HG02840 (cell line): ENCODE data around the gene RNF215.
"Not testable (repeated sequence)": the region's sequence is repeated elsewhere in the genome, so short reads cannot be mapped to it uniquely, and the experiment has no call there.

Experiments
- ATAC-seq: cut with Tn5 transposase; IDR thresholded peaks from one replicate; pipeline ENCODE4 v1.9.1; 2021; ENCODE audit warnings: mild to moderate bottlenecking, moderate library complexity, moderate number of reproducible peaks; ENCODE audit not compliant: unreplicated experiment, low FRiP score

RNF215 gene

GRCh38 chr22:30421695-30422480 lies 34.7 kb upstream of the RNF215 start:
- ATAC-seq, result no peak

GRCh38 chr22:30420347-30421125 lies 33.3 kb upstream of the RNF215 start:
- no peak for ATAC-seq

DNA sequence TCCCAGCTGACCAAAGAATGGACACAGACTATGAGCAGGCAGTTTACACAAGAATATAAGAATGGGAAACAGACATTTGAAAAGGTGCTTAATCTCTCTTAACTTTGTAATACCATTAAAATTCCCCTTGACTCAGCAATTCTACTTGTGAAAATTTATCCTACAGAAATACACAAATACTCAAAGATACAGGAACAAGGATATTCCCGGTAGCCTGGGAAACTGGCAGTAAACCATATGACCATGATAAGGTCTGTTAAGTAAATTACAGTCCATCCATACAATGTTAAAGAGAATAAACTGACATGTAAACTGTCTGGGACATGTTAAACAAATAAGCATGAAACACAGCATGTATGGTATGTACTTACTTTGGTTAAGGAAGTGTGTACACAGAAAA lies 29.6 kb upstream of the RNF215 start:
- ATAC-seq, result no peak

DNA sequence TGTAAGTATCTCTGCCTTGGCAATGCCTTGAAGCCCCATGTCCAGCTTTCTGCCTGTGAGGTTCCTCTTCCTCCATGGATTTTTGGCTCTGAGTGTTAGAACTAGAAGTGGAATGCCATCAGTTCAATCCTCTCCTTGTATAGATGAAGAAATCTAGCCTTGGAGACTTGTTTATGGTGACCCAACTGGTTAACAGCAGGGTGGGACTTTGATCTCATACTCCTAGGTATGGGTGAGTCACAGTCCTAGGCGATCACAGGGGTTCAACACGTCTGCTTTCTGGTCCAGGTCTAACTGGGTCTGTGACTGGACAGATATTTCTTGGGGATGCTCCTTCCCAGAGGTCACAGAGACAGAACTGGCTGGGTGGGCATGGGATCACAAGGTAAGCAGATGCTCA lies 29.2 kb upstream of the RNF215 start:
- no peak for ATAC-seq

- ATAC-seq, result no peak
Observed at GRCh38 chr22:30414525-30415047, 27.4 kb upstream of the RNF215 start.

DNA sequence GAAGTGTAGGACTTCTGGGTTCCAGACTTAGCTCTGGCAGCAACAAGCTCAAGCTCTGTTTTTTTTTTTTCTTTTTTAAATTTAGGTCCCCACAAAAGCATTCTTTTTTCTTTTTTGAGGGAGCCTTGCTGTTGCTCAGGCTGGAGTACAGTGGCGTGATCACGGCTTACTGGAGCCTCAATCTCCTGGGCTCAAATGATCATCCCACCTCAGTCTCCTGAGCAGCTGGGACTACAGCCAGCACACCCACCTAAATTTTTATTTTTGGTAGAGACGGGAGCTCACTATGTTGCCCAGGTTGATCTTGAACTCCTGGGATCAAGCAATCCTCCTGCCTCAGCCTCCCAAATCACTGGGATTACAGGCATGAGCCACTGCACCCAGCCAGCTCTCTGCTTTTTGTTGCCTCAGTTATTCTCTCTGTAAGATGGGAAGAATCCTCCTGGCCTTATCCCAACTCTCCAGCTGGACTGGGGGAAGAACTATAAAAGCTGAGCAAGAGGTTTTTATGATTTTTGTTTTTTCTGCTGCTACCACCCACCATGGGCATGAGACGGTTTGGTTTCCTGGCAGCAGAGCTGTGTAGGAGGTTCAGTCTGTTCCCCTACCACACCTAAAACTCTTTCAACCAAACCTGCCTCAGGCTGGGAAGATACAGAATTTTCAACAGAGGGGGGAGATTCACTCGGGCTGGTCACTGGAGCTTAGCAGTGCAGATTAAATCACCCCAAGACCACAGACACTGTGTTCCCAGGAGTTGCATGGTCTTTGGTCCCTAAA lies 26.7 kb upstream of the RNF215 start:
- no peak for ATAC-seq

DNA sequence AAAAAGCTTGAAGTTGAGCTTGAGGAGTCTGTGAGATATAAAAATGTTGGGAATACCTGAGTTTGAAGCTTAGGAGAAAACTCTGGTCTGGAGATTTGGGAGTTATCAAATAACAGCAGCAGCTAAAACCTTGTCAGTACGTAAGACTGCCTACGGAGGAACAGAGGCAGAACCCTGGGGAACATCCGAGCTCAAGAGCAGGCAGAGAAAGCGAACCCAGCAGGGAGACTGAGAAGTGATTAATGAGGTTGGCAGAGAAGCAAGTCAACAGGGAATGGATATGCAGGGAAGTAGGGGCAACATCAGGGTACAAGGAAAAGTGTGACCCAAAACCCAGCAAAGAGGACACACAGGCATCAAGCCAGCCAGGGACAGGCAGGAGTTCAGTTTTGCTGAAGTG lies 25.8 kb upstream of the RNF215 start:
- ATAC-seq, result no peak

DNA sequence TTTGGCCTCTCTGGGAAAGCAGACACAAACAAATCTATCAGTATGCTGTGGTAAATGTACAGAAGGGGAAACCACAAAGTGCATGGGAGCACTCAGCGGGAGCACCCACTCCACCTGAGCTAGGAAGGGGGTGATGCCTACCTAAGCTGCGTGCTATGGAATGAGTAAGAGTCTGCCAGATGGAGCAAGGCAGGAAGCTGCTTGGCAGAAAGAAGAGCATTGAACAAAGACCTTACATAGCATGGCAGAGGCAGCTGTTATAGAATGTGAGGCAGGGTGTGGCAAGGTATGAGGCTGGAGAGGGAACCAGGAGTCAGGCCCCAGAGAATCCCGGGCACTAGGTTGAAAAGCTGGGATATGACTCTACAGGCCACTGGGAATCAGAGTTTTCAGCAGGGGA lies 24.6 kb upstream of the RNF215 start:
- no peak for ATAC-seq

- no peak for ATAC-seq
Observed at GRCh38 chr22:30408388-30409102, 21.3 kb upstream of the RNF215 start.

DNA sequence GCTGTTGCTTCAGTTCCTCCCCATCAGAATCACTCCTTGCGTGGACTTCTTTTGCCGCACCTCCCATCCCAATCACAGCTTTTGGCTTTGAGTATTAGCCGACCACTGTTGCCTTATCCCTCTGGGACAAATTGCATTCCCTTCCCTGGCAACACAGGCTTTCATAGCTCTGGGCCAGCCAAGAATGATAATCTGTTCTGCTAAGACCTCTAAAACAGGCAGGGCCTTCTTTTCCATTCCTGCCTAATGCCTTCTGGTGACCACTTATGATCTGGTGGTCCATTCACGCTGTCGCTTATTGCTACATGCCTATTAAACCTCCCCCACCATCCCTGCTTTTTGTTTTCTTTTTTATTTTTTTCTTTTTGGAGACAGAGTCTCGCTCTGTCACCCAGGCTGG lies 19.2 kb upstream of the RNF215 start:
- no peak for ATAC-seq

- no peak for ATAC-seq
Observed at GRCh38 chr22:30405731-30406130, 18.5 kb upstream of the RNF215 start.

DNA sequence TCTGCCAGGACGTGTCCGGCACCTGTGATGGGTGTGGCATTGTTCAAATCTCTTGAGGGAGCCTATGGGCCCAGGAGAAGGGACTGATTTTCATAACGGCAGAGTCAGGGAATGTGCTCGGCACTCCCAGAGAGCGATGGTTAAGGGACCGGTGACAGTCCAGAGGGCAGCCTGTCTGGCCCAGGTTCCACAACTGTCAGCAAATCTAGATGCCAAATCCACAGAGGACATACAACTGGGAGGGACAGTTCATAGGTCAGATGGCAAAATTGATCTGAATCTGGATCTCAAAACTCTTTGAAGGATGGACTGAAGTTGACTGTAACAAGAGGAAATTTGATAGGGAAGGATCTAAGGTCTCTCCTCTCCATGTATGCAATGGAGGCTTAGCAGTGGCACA lies 17.1 kb upstream of the RNF215 start:
- no peak for ATAC-seq

GRCh38 chr22:30402766-30403104 lies 15.5 kb upstream of the RNF215 start:
- not testable (repeated sequence) for ATAC-seq

- ATAC-seq, result no peak
Observed at GRCh38 chr22:30402028-30402765, 15.0 kb upstream of the RNF215 start.

GRCh38 chr22:30401024-30401423 lies 13.8 kb upstream of the RNF215 start:
- not testable (repeated sequence) for ATAC-seq

DNA sequence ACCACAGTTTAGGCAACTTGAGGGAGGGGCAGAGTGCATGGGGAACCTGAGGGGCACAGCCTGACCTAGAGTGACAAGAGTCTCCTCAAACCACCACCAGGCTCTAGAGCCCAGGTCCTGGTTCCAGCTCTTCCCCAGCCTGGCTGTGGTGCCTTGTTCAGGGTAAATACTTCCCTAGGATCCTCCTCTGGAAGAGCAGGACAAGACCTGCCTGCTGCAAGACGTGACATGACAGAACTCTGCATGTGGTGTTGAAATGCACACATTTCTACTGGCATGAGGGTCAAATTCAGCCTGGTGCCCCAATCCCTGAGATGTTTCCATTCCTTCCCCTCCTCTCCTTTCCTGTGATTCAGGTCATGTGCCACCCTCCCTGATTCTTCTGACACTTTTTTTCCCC lies 12.9 kb upstream of the RNF215 start:
- ATAC-seq, result no peak

DNA sequence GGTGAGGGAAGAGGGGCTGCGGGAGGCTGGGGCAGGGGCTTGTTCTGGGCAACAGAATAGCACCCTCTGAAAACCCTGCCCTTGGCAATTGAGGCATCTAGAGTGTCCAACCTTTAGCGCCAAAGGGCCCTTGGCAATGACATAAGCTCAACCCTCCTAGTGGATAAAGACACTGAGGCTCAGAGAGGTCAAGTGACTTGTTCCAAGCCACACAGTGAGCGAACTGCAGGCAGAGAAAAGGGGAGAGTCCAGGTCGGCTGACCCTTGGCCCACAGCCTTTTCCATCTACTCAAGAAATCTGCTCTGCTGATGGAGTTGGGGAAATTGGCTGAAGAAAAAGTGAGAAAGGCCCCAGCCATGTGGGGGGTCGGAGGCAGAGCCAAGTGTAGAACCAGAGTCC lies 12.5 kb upstream of the RNF215 start:
- no peak for ATAC-seq

DNA sequence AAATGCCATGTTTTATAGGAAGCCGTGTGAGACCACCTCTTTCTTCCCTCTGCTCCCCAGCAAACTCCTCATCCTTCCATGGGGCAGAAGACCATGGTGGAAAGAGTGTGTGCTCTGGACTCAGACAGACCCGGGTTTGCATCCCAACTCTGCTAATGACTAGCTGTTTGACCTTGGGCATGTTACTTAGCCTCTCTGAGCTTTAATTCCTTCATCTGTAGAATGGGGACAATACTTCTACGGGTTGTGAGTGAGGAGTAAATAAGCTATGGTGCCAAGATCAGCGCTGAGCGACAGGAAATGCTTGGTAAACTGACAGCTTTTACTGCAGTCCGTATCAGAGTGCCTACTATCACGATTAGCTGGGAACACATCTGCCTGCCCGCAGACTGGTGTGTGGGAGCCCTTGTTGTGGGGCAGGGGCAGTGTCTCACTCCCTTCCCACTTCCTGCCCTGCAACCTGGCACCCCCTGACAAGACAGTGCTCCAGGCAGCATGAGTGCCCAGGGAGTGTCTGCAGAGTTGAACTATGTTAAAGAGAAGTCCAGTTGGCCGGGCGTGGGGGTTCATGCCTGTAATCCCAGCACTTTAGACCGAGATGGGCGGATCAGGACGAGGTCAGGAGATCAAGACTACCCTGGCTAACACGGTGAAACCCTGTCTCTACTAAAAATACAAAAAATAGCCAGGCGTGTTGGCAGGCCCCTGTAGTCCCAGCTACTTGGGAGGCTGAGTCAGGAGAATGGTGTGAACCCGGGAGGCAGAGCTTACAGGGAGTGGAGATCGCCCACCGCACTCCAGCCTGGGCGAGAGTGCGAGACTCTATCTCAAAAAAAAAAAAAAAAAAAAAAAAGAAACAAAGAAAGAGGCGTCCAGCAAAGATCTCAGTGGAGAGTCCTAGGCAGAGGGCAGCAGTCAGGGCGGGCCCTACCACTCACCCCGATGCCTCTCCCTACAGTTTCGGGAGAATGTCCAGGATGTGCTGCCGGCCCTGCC lies 11.8 kb upstream of the RNF215 start:
- no peak for ATAC-seq
